K562 (cell line): ENCODE results near the gene THSD8. TPM values are rescaled to one million over a fixed set of nuclear protein-coding genes. Genes with fewer than 3 reads are reported as not detected.
A peak's percentile ranks its signal among the peaks of the same experiment; 100 is the strongest.

Experiments used
- CLOCK ChIP-seq: fragments of 250-450 bp; sonication (Bioruptor Pico); IDR thresholded peaks from 2 replicates; pipeline ENCODE4 v1.4.0; 2020; ENCODE audit warnings: mild to moderate bottlenecking, moderate library complexity, borderline replicate concordance
- CREB3L1 ChIP-seq: fragments of 450-650 bp; IDR thresholded peaks from 2 replicates; pipeline ENCODE4 v1.6.1; 2014; ENCODE audit warnings: low read depth, mild to moderate bottlenecking, moderate library complexity, borderline replicate concordance
- DPF2 ChIP-seq: fragments of 450-650 bp; IDR thresholded peaks from 2 replicates; pipeline ENCODE4 v1.6.1; 2016
- EP400 ChIP-seq: fragments of 450-650 bp; IDR thresholded peaks from 2 replicates; pipeline ENCODE4 v1.6.1; 2017; ENCODE audit warnings: antibody characterized with exemption, mild to moderate bottlenecking, moderate library complexity
- EWSR1 ChIP-seq: fragments of 450-650 bp; IDR thresholded peaks from 2 replicates; pipeline ENCODE4 v1.6.1; 2018; ENCODE audit warnings: borderline replicate concordance, mild to moderate bottlenecking, low read depth, moderate library complexity; ENCODE audit not compliant: partially characterized antibody
- GABPB1 ChIP-seq: sonication (generic); formaldehyde crosslinking; IDR thresholded peaks from 2 replicates; pipeline ENCODE4 v1.8.0; 2022; ENCODE audit warnings: mild to moderate bottlenecking, missing genetic modification reagents
- HDAC1 ChIP-seq, 2 experiments: fragments of 450-650 bp; IDR thresholded peaks; 2 replicates each; pipeline ENCODE4 v1.6.1; 2016 to 2017; ENCODE audit warnings: inconsistent platforms in 1 of 2, mild to moderate bottlenecking in 1 of 2, moderate library complexity in 1 of 2
- KAT8 ChIP-seq: fragments of 450-650 bp; IDR thresholded peaks from 2 replicates; pipeline ENCODE4 v1.6.1; 2016; ENCODE audit warnings: low read depth, mild to moderate bottlenecking
- PATZ1 ChIP-seq: fragments of 250-450 bp; sonication (Bioruptor Pico); IDR thresholded peaks from 2 replicates; pipeline ENCODE4 v1.5.0; 2020; ENCODE audit warnings: mild to moderate bottlenecking, borderline replicate concordance
- POU5F1 ChIP-seq: fragments of 150-350 bp; IDR thresholded peaks from 2 replicates; pipeline ENCODE4 v1.6.1; 2014; ENCODE audit warnings: borderline replicate concordance, low read length, low read depth, mild to moderate bottlenecking; ENCODE audit not compliant: partially characterized antibody
- USF2 ChIP-seq: sonication (generic); formaldehyde crosslinking; IDR thresholded peaks from 2 replicates; pipeline ENCODE4 v1.5.0; 2020; ENCODE audit warnings: missing genetic modification reagents
- ZBTB2 ChIP-seq: fragments of 450-650 bp; IDR thresholded peaks from 2 replicates; pipeline ENCODE4 v1.6.1; 2016; ENCODE audit warnings: antibody characterized with exemption
- ZFP36 ChIP-seq: fragments of 150-350 bp; IDR thresholded peaks from 2 replicates; pipeline ENCODE4 v1.6.1; 2018; ENCODE audit warnings: low read length, low read depth; ENCODE audit not compliant: partially characterized antibody
- polyA plus RNA-seq, 8 experiments: library from polyadenylated mRNA; depleted of rRNA in 4 of 8; stranded (reverse) in 5 of 8; unstranded in 3 of 8; fragments of >200 nt; fragmentation: Nextera tagmentation in 2 of 8; fragmentation: Illumina TruSeq in 1 of 8; extraction: Ambion mirVana in 2 of 8; extraction: Trizol in 1 of 8; gene quantifications; 2 replicates each; pipeline versions ENCODE4 v1.2.1 to v1.2.3, GENCODE V29; 2011 to 2014; ENCODE audit warnings: inconsistent platforms in 1 of 8, missing spikeins in 1 of 8
- total RNA-seq, 7 experiments: library from RNA; depleted of rRNA in 6 of 7; stranded (reverse); fragments of >200 nt in 6 of 7; fragmentation: Illumina TruSeq in 2 of 7; extraction: Trizol in 2 of 7; gene quantifications; 2 replicates each; pipeline versions ENCODE4 v1.2.1 to v1.2.3, GENCODE V29; 2011 to 2021; ENCODE audit warnings: low replicate concordance in 1 of 7

THSD8 gene
- total and polyA plus RNA-seq, 9 of the 15 experiments (the other 6 are each of a cell fraction or from before 2014, with no cell fraction given) = 8.4 to 42.4 (median 19.9) TPM; not detected in 2

GRCh38 chr19:12782424-12783290, 19.2 kb upstream of the THSD8 start (continued):
- TF ChIP-seq GABPB1 (CRISPR knock-in tag) (peak; percentile 71), ZBTB2 (peak; percentile 97), PATZ1 (CRISPR knock-in tag) (peak; percentile 71; the same call in 1 of the 2 replicates), EWSR1 (no peak), KAT8 (no peak), POU5F1 (no peak), CREB3L1 (no peak), USF2 (CRISPR knock-in tag) (no peak), ZFP36 (no peak), EP400 (peak; percentile 66), DPF2 (peak; percentile 43; the same call in 1 of the 2 replicates), HDAC1 (IDR thresholded peaks at IDR 0.05) (peak in 1 of 2 experiments; percentile 98; a peak in 3 of 4 replicates), CLOCK (CRISPR knock-in tag) (no peak)
